ENCODE results near the gene MTA1.

MTA1 gene

DNA sequence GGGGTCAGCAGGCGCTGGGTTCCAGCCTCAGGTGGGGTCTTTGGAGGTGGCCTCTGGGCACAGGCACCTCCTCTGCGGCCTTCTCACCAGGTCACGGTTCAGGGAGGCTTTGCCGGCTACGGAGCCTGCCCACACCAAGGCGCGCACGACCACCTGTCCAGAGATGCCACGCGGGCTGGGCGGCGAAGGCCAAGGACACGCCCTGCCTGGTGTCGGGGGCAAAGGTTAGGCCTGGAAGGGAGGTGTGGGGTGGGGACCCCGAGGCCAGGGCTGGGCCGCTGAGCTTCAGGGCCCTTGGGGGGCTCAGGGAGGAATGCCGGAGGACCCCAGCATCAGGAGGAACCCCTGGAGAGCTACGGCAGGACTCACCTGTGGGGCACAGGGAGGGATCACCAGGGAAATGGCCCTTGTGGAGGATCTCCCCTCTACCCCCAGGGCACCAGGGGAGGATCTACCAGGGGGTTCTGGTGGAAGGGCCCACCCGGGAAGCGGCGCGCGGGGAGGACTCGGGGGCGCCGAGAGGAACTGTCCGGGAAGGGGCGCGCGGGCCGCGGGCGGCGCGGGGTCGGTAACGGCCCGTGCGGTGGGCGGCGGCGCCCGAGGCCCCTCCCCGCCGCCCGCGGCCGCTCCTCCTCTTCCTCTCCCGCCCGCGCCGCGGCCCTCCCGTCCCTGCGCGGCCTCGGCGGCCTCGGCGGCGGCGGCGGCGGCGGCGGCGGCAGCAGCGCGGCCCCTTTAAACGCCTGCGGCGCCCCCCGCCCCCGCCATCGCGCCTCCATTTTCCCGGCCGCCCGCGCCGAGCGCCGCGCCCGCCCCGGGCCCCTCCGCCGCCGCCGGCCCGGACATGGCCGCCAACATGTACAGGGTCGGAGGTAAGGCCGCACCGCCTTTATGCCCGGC lies at the start of gene MTA1:
MTA1 (plus strand) TSS at position 633 of the 897 bp plus-strand sequence; CDS start at position 842, 209 bp downstream.
- DNase-seq (ENCODE audit: extremely low spot score, insufficient read length, low read depth) (peak; percentile 73), FAIRE-seq (no peak)

DNA sequence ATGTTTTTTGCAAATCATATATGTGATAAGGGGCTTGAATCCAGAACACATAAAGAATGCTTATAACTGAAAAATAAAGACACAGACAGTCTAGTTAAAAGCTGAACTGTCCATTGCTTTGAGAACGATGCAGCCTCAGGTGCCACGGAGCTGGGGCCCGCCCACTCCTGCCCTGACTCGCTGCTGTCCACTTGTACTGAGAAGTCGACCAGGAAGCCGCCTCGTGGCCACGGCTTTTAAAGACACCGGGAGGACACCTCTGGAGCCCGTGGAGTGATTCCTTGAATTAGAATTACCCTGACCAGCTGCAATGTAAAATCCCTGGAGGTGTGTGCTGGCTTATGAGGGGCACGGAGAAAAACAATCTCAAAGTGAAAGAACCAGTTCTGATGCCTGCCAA lies 45.2 kb upstream of the MTA1 start:
- no peak for FAIRE-seq
- no peak for DNase-seq (ENCODE audit: extremely low spot score, insufficient read length, low read depth)

GRCh38 chr14:105375635-105376057 lies 44.0 kb upstream of the MTA1 start:
- DNase-seq (ENCODE audit: extremely low spot score, insufficient read length, low read depth) (no peak), FAIRE-seq (no peak)

DNA sequence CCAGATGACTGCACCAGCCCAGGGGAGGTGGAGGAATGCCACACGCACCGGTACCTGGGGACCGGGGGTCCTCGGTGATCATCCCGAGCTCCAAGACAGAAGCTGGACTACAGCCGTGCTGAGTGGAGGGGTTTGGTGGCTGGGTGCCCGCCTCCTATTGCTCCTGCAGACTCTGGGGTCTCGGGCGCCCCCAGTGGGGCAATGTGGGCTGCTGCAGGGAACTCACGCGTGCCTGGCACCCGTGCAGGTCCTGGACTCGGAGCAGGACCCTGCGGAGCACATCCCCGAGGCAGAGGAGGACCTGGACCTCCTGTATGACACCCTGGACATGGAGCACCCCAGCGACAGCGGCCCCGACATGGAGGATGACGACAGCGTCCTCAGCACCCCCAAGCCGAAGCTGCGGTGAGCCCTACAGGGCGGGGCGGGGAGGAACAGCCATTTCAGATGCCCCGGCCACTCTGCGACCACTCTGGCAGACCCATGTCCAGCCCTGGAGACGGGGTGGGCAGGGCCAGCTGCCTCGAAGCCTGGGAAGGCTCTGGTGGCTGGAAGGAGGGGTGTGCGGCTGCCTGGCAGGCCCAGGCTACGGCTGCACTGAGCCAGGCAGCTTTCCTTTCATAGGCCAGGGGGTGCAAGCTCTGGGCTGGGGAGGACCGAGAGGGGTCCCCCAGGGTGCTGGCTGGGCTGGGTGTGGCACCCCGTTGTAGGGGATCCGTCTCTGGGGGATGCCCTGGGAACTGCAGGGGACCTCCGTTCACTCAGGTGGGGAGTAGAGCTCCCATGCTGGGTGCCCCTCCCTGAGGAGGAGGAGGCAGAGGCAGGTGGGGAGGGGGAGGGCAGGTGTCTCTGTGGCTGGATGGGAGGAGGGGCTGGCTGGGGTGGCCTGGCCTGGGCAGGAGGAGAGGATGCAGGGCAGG lies 42.8 kb upstream of the MTA1 start:
- DNase-seq (ENCODE audit: extremely low spot score, insufficient read length, low read depth), result no peak

DNA sequence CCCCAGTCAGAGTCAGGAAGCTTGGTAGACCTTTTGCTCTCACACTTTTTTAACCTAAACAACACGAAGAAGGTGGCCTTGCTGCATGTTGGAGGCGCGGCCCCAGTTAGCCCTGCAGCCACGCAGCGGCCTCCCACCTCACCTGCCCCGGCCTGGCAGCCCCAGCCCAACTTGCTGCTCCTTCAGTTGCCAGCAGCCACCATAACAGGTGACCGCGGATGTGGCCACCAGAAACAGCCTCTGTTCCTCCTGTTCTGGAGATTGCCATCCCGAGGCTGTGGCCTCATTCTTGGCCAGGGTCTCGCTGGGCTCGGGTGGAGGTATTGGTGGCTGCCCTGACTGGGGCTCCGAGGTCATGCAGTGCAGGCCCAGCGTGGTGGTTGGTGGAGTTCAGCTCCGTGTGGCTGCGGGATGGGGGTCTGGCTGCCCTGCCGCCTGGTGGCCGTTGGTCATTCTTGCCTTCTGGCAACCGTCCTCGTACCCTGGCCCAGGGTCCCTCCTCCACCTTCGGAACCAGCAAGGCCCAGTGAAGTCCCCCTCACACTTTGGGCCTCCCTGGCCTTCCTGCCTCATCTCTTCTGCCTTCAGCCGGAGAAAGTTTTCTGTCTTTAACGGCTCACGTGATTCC lies 42.0 kb upstream of the MTA1 start:
- FAIRE-seq (no peak), DNase-seq (ENCODE audit: extremely low spot score, insufficient read length, low read depth) (no peak)

More for the DNA sequence above, 42.8 kb upstream of the MTA1 start:
- no peak for FAIRE-seq

DNA sequence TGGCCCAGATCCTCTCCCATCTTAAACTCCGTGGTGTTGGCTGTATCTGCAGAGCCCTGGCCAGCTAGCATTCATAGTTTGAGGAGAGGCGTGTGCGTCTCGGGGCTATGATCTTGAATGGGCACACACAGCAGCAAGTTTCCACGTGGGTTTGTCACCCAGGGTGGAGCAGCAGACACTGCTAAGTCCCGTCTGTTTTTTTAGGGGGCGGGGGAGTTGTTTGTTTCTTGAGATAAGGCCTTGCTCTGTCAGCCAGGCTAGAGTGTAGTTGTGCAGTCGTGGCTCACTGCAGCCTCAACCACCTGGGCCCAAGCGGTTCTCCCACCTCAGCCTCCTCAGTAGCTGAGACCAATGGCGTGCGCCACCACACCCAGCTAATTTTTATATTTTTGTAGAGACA lies 41.4 kb upstream of the MTA1 start:
- no peak for DNase-seq (ENCODE audit: extremely low spot score, insufficient read length, low read depth)
- FAIRE-seq, result no peak

DNA sequence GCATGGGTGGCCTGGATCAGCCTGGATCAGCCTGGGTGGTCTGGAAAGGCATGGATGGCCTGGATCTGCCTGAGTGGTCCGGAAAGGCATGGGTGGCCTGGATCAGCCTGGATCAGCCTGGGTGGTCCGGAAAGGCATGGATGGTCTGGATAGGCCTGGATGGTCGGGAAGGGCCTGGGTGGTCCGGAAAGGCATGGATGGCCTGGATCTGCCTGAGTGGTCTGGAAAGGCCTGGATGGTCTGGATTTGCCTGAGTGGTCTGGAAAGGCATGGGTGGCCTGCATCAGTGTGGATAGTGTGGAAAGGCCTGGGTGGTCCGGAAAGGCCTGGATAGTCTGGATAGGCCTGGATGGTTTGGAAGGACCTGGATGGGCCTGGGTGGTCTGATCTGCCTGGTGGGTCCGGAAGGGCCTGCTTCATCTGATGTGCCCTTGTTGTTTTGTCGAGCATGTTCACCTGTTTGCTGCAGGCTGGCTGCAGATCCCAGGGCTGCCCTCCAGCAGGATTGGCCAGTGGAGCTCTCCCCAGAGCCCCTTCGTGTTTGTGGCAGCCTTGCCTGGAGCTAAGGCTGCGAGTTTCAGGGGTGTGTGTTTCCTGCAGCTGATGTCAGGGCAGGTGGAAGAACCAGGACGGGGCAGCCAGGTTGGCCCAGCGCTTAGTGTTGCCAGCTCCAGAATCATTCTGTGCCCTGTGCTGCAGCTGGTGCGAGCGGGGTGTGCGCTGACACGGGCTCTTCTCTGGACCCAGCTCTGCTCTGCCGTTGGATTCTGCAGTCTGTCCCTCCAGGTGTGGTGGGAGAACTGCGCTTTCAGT lies 40.5 kb upstream of the MTA1 start:
- DNase-seq (ENCODE audit: extremely low spot score, insufficient read length, low read depth), result no peak
- no peak for FAIRE-seq

DNA sequence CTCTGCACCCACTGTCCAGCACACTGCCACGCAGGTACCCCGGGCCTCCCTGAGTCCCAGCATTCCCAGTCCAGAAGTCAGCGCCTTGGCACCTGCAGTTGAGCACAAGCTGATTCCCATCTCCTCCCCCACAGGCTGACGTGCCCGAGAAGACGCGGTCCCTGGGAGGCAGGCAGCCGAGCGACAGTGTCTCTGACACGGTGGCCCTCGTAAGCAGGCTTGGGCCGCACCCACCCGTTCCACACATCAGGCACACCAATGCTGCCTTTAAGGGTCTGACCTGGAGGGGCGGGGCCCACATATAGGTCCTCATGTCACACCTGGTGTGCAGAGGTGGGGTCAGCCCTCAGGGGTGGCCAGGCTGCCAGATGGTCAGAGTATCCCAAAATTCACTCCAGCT lies 39.7 kb upstream of the MTA1 start:
- DNase-seq (ENCODE audit: extremely low spot score, insufficient read length, low read depth), result no peak
- no peak for FAIRE-seq

GRCh38 chr14:105380756-105381155 lies 38.9 kb upstream of the MTA1 start:
- no peak for DNase-seq (ENCODE audit: extremely low spot score, insufficient read length, low read depth)
- FAIRE-seq, result no peak

DNA sequence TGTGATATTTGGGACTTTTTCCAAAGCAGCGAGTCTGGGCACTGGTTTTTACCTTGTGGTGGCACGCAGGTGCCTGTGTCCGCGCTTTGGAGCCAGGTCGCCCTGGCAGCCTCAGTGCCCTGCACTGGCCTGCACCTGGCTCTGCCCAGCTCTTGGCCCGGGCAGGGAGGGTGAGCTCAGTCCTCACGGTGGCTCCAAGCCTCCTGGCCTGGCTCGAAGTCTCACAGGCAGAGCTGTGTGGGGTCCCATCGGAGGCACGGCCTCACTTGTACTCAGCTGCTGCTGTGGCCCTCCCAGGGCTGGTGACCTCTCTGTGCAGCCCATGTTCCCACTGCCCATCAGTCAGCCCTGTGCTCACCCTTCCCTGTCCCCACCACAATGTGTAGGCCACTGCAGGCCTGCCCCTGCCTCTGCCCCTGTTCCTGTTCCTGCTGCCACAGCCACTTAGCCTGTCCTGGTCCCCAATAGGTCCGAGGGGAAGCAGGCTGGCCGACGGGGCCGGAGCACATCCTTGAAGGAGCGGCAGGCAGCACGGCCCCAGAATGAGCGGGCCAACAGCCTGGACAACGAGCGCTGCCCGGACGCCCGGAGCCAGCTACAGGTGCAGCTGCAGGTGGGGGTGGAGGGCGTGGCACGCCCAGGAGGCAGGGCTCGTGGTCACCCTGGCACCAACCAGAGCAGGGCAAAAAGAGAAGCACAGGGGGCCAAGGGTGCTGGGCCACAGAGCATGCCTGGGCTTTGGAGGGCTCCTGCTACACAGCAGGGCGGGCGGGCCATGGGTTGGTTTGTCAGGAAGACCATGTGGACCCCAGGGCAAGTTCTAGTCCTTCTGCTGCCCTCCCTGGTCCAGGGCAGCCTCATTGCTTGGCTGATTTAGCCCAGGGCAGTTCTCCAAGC lies 37.9 kb upstream of the MTA1 start:
- FAIRE-seq (no peak), DNase-seq (ENCODE audit: extremely low spot score, insufficient read length, low read depth) (no peak)

DNA sequence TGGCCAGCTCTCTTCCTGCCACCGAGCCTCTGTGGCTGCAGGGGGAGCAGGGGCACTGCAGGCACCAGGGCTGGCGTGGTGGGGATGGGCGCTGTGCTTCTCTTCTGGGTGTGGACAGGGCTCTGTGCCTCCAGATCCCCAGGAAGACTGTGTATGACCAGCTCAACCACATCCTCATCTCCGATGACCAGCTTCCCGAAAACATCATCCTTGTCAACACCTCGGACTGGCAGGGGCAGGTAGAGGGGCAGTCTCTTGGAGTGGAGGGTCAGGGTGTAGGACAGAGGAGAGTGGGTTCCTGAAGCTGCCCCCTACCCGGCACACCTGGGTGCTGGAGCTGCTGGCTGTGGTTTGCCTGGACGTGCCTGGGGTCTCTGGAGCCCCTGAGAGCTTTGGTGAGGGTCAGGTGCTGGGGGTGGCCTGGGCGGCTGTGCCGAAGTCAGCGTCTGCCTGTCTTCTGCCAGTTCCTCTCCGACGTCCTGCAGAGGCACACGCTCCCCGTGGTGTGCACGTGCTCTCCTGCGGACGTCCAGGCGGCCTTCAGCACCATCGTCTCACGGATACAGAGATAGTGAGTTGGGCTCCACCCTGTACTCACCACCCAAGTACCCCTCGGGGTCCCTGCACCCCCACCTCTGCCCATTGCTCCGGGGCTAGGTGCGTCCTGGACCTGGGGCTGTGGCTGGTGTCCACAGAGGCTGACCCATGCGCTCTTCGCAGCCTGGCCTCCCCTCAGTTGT lies 37.1 kb upstream of the MTA1 start:
- FAIRE-seq (no peak), DNase-seq (ENCODE audit: extremely low spot score, insufficient read length, low read depth) (no peak)

- DNase-seq (ENCODE audit: extremely low spot score, insufficient read length, low read depth) (no peak), FAIRE-seq (no peak)
Measured at GRCh38 chr14:105383083-105383730, 36.4 kb upstream of the MTA1 start.

GRCh38 chr14:105384041-105384557 lies 35.5 kb upstream of the MTA1 start:
- DNase-seq (ENCODE audit: extremely low spot score, insufficient read length, low read depth) (no peak), FAIRE-seq (no peak)

GRCh38 chr14:105384605-105385321 lies 34.9 kb upstream of the MTA1 start:
- DNase-seq (ENCODE audit: extremely low spot score, insufficient read length, low read depth), result no peak
- FAIRE-seq, result no peak

DNA sequence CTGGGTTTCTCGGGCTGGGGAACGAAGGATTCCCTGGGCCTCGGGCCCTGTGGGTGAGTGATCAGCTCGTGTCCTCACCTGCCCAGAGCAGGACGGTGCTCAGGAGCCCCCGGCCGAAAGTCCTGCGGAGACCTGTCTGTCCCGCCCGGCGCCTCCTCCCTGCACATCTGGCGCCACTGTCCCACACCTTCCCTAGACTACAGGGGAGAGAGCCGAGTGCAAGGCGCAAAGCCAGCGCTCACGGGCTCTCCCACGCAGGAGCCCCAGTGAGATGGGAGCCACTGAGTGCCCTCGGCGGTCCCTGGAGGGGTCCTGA lies 34.3 kb upstream of the MTA1 start:
- DNase-seq (ENCODE audit: extremely low spot score, insufficient read length, low read depth), result no peak

DNA sequence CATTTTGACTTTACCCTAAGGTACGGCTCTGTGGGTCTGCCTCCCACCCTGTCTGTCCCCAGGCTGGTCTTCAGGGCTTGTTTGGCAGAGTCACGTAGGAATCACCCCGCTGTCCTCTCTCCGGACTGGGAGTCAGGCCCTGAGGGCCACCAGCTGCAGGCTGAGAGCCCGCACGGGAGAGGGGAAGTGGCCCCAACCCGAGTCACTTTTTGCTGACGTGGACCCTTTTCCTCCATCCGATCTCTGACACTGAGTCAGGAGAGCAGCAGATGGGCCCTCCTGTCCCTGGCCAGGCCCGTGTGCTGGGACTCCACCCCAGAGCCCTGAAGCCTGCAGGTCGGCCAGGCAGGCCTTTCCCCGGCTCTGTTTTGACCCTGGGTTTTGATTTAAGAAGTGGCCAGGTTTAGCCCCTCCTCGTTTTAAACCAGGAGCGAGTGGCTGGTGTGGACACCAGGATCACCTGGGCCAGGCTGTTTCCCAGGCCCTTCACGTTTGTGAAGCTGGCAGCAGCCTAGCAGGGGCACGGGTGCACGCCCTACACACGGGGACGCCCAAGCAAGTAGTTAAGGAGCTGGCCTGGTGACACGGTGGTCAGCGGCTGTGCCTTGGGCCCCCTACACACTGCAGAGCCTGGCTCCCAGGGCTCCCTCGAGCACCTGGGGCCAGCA lies 33.8 kb upstream of the MTA1 start:
- DNase-seq (ENCODE audit: extremely low spot score, insufficient read length, low read depth) (no peak), FAIRE-seq (no peak)

More for the DNA sequence above, 34.3 kb upstream of the MTA1 start:
- no peak for FAIRE-seq
